H1 (cell line): ENCODE results near the gene FAM149A. TPM values are rescaled to one million over a fixed set of nuclear protein-coding genes. Genes with fewer than 3 reads are reported as not detected.

ENCODE experiments used
- CEBPB ChIP-seq: IDR thresholded peaks from 2 replicates; pipeline ENCODE4 v1.6.1; 2012; ENCODE audit warnings: low read depth, low read length
- CHD2 ChIP-seq: IDR thresholded peaks from 2 replicates; pipeline ENCODE4 v1.6.1; 2012; ENCODE audit warnings: low read length, improper control_type of control experiment
- CHD7 ChIP-seq: fragments of 300-600 bp; sonication (generic); IDR thresholded peaks from 2 replicates; pipeline ENCODE4 v1.7.1; 2012; ENCODE audit warnings: low read length, moderate library complexity, mild to moderate bottlenecking, inconsistent platforms; ENCODE audit not compliant: insufficient replicate concordance
- E2F6 ChIP-seq: IDR thresholded peaks from 2 replicates; pipeline ENCODE4 v1.6.1; 2012; ENCODE audit warnings: inconsistent platforms
- KDM1A ChIP-seq: fragments of 200-600, 300-600 bp; sonication (generic); IDR thresholded peaks from 2 replicates; pipeline ENCODE4 v1.7.1; 2016; ENCODE audit warnings: mild to moderate bottlenecking, low read length, borderline replicate concordance
- RXRA ChIP-seq: IDR thresholded peaks from 2 replicates; pipeline ENCODE4 v1.6.1; 2011; ENCODE audit warnings: low read depth, mild to moderate bottlenecking, low read length, moderate library complexity; ENCODE audit not compliant: insufficient read depth
- SAP30 ChIP-seq: fragments of 300-600 bp; sonication (generic); IDR thresholded peaks from 2 replicates; pipeline ENCODE4 v1.7.1; 2012; ENCODE audit warnings: low read length, moderate library complexity, mild to moderate bottlenecking, inconsistent platforms; ENCODE audit not compliant: insufficient read depth, insufficient replicate concordance
- SIN3A ChIP-seq, 2 experiments: IDR thresholded peaks in 1 of 2; conservative IDR thresholded peaks in 1 of 2; 2 replicates each; pipeline ENCODE4 v1.6.1; 2011 to 2012; ENCODE audit warnings: low read length in 2 of 2, improper control_type of control experiment in 1 of 2, low read depth in 1 of 2, mild to moderate bottlenecking in 1 of 2
- TBP ChIP-seq: IDR thresholded peaks from 2 replicates; pipeline ENCODE4 v1.6.1; 2011; ENCODE audit warnings: low read depth, low read length, improper control_type of control experiment
- polyA plus RNA-seq, 7 experiments: library from polyadenylated mRNA; depleted of rRNA in 3 of 7; stranded (reverse) in 5 of 7; unstranded in 2 of 7; fragments of >200 nt in 5 of 7; fragments of 200-250 nt in 2 of 7; gene quantifications; 1 replicate in 5 of 7; 2 replicates in 1 of 7; 4 replicates in 1 of 7; pipeline versions ENCODE4 v1.2.1 to v1.2.3, GENCODE V29; 2011 to 2013; ENCODE audit warnings: missing spikeins in 2 of 7, mixed read lengths in 2 of 7
- total RNA-seq: library from RNA; stranded (reverse); fragmentation: NEBNext Ultra II Directional; extraction: Animal tissue kit (Norgen Biotek cat#: 25700); gene quantifications from 2 replicates; pipeline ENCODE4 v1.2.1, GENCODE V29; 2021

FAM149A gene
- total and polyA plus RNA-seq, 2 of the 8 experiments (the other 6 are each of a cell fraction or from before 2014, with no cell fraction given): 6.1 to 8.5 TPM

GRCh38 chr4:186201535-186202230 lies 97.2 kb downstream of the FAM149A start (continued):
- TF ChIP-seq CHD7 (no peak), SIN3A (conservative IDR thresholded peaks at IDR 0.05 in 1 of 2, IDR thresholded peaks at IDR 0.05 in 1 of 2; ENCODE audit: low read depth in 1 of 2, low read length in 2 of 2) (no peak), TBP (no peak), CEBPB (no peak), SAP30 (no peak), CHD2 (no peak), RXRA (no peak), KDM1A (no peak), E2F6 (peak; percentile 30; the same call in 1 of the 2 replicates)
